NCI-H82 treated with DMSO at 0.1 percent for 48 hours (cell line): ENCODE measurements around the gene NPDC1.
"Not testable (repeated sequence)": the region's sequence is repeated elsewhere in the genome, so short reads cannot be mapped to it uniquely, and the experiment has no call there.

Experiments
- DNase-seq: peaks from one replicate; lab custom pipeline; 2025; ENCODE audit not compliant: unreplicated experiment; lab: John Stamatoyannopoulos, UW

NPDC1 gene

DNA sequence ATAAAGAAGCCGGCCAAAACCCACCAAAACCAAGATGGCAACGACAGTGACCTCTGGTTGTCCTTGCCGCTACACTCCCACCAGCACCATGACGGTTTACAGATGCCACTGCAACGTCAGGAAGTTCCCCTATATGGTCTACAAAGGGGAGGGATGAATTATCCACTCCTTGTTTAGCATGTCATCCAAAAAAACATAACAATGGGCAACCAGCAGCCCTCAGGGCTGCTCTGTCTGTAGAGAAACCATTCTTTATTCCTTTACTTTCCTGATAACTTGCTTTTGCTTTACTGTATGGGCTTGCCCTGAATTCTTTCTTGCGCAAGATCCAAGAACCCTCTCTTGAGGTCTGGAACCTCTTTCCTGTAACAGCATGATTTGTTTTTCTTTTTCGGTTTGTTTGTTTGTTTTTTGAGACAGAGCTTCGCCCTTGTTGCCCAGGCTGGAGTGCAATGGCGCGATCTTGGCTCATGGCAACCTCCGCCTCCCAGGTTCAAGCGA, 29.3 kb upstream of the NPDC1 start:
- no peak for DNase-seq

DNA sequence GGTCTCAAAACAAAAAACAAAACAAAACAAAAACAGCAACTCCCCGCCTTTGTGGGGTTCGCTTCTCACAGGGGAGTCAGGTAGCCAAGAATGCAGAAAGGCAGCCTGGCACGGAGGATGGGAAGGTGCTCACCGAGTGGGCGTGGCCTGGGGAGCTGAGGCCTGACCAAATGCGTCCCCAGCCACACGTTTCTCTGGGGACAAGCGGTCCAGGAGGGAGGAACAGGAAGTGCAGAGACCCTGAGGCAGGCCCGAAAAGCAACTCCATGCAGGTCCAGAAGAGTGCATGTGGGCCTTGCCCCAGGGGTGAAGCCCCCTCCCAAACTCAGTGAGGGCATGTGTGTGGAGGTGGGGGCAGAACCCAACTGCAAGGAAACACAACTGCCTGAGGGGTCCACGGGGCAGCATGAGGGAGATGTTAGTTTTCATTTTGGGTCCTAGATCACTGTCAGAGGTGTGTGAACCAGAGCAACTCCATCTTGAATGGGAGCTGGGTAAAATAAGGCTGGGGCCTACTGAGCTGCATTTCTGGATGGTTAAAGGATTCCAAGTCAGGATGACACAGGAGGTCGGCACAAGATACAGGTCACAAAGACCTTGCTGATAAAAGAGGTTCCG, 28.8 kb upstream of the NPDC1 start:
- no peak for DNase-seq

DNA sequence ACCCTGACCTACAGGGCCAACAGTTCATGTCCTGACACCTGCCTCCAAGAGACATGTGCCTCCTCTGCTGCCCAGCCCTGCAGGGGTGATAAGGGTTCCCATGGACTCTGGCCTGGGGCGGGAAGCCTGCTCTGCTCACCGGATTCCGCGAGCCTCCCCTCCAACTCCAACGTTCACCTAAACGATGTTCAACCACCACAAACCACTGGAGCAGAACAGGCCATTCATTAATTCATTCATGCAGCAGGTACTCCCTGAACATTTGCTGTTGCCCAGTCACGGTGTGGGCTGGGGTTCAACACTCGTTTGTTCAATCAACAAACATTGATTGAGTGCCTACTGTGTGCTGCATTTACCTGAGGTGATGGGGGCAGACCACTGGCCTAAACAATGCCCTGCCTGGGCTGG, 28.0 kb upstream of the NPDC1 start:
- no peak for DNase-seq

DNA sequence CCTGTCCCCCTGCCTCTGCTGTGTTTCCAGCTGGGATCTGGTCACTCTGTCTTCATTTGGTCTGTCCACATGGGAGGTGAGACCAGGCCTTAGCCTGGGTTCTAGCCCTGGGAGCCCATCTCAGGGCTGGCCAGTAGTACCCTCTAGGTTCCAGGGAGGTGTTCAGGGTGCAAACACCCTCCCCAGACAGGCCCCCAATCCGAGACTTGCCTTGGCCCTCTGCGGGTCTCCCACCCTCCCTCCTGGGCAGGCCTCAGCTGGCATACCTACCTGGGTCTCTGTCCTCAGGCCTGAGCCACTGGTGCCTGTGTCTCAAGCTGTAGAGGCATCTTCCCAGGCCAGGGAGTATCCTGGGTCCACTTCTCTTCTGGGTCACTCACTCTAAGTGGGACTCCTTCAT, 25.3 kb upstream of the NPDC1 start:
- DNase-seq = no peak

DNA sequence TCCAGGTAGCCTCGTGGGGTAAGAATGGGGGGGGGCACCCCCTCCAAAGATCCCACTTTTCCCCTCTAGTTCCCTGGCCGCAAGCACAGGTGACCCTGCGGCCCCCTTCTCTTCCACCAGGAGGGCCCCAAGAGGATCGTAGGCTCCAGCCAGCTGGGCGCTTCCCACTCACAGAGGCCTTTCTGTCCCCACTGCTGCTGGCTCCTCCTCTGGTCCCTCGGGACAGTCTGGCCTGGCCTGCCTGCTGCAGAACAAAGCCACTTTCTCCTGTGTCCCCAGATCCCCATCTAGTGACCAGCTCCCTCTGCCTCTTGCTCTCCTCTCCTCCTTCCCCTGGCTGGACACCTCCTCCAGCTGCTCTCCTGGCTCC, 24.9 kb upstream of the NPDC1 start:
- no peak for DNase-seq

DNA sequence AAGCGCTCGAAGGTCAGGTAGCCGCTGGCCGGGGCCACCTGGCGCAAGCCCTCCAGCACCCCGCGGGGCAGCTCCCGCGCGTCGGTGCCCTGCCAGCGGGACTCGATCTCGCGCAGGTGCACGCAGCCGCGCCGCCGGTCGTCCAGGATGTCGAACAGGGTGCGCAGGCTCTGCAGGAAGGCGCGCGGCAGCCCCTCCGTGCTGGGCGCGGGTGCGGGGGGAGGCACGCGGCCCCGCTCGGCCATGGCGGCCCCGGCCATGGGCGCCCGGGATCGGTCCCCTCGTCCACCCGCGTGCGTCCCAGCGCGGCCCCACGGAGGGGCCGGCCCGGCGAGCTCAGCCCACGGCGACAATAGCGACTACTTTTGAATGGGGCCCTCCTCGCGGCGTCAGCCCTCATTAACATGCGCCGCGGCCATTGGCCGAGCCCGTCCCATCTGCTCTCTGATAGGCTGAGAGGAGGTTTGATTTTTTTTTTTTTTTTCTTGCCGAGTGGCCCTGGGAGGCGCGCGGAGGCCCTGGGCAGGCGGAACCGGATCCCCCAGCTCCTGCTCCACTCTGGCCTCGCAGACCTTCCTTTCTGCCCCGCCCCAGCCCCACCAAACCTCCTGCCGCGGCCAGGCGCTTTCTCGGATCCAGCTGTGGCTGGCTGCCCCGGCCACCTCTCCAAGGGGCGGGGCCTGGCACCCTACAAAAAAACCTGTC, 24.4 kb upstream of the NPDC1 start, which contains the start of gene SAPCD2:
Gene SAPCD2, minus strand, starts transcription at position 357 of the 705 bp plus-strand sequence. Its CDS starts 97 bp downstream, at position 260.
- peak; percentile 74 for DNase-seq

DNA sequence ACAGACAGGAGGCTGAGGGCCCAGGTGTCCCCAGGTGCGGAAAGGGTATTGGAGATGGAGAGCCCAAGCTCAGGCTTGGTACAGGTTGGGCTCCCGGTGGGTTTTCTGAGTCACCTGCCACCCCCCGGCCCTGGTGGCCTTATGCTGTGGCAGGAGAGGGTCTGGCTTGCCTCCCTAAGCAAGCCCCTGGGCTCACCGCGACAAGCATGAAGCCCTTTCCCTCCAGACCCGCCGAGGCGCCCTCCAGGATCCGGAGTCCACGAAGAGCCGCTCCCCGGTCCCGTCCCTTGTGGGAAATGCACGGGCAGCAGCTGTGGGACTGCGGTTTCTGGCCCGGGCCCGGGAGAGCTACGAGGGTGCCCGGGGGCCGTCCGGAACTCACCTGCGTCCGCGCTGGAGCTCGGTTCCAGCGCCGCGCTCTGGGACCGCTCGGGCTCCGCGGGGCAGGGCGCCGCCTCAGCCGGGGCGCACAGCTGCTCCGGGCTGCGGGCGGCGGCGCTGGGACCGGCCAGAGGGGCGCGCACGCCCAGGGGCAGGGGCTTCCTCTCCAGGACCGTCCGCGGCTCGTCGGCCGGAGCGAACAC, 23.6 kb upstream of the NPDC1 start:
- no peak for DNase-seq

DNA sequence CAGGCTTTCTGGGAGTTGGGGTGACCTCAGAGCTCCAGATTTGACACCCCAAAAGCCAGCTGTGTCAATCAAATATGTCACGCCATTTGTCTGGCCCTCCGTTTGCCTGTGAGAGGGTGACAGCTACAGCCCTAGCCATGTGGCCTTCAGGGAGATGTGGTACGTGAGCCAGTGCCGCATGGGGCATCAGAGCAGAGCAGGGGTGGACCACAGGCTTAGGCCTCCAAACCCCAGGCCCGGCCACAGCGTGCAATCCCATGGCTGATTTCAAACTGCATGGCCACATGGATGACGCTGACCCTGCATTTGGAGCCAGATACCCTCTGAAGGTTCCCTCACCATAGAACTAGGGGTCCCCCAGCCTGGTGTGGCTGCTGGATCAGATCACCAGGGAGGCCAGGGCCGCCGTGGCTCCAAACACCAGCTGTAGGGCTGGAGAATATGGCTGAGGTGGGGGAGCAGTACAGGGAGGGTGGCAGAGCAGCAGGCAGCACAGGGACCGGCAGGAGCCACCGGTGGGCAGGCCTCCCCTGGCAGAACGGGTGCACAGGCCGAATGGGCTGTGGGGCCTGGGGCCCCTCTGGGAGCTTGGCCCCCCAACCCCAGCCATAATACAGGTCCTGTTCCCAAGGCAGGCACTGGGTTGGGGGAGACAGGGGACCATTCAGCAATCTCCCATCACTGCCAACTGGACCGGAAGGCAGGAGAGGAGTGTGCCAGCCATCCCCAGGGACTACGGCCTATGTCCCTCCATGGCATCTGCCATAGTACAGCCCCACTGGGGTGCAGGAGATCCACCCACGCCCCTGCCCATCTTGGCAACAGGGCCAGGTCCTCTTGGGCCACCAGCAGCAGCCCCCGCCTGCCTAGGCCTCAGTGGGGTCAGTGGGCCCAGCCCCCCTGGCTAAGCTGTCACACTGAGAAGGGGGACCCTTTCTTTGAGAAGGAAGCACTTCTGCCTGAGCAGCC, 22.8 kb upstream of the NPDC1 start:
- DNase-seq = no peak

DNA sequence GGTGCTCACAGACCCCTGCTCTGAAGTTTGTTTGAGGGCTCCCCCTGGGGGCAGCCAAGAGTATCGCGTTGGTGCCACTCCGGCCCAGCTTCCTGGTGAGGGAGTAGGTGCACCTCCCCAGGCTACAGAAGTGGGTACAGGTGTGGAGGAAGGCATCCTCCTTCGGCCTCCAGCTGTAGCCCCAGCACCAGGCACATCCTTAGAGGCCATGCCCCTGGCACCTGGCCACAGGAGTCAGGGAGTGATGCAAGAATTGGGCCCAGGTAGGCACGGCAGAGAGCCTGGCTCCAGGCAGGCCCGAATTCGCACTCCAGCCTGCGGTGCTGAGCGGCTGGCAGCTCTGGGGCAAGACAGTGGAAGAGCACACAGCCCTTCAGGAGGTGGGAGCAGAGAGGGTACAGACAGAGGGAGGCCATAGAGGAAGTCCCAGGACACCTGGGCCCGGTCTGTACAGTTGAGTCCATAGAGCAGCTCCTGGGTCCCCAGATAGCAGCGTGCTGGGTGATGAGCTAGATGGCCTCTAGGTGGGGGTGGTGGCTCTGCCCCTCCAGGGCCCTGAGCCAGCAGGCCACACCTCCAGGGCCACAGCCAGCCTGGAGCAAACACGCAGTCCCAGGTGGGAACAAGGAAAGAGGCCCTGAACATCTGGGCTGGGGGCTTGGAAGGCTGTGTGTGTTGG, 22.0 kb upstream of the NPDC1 start:
- DNase-seq = peak; percentile 53

DNA sequence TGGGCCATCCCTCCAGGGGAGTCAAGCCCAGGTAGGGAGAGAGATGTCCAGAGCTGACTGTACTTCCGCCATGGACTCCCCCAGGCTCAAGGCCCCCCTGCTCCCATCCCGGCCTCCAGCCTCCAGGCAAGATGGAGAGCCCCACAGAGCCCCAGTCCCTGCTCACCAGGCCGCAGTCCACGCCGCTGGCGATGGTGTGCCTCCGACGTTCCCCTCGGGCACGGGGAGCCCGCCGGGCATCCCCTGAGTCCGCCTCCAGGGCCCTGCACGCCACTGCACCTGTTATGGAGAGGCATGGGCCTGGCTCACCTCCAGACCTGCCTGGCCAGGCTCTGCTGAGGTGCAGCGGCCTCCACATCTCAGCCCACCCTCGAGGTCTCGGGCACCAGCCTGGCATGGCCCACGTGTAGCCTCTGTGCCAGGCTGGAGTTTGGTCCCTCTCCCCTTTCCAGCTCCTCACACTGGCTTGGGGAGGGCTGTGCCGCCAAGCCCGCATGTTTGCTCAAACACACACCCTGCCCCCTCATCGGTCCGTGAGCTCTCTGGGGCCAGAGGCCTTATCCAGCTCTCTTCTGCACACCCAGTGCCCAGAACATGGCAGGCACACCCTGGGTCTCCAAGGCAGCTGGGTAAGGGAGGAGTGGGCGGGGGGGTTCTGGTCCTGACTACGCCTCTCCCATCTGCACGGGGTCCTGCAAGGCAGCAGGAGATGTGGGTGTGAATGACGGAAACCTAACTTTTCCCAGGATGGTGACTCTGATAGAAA, 20.3 kb upstream of the NPDC1 start:
- no peak for DNase-seq

DNA sequence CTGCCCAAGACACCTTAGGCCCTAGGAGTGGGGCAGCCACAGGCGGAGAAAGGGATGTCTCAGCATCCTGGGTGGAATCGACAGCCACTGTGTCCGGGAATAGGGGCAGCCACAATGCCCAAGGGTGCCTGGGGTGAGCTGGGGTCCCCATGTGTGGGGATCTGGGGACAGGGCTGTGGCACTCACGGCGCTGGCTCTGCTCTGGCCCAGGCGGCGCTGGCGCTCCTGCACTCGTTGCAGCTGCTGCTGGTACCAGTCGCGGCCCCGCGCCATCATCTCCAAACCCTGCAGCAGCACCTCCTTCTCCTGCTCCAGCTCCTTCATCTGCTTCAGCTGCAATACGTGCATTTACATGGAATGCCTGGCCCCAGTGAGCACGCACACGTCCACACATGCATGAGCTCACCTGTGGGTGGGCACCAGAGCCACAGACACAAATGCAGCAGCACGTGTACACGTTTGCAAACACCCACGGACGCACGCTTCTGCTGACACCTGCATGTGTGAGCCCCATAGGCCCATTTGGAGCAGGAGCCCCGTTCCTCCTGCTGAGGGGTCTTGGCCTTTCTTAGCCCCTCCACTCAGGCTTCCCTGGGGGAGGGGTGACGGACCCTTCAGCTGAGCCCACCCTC, 19.5 kb upstream of the NPDC1 start:
- DNase-seq = no peak

DNA sequence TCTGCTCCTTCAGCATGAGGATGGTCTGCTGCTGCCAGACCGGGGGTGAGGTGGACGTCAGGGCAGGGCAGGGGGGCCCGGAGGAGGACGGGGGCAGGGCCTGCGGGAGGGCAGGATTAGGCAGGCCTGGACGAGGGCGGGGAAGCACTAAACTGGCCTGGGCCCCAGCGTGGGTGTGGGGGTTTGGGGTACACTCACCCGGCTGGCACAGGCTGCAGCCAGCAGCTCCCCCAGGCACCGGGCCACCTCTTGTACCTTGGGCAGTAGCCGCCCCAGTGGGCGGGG, 18.8 kb upstream of the NPDC1 start:
- no peak for DNase-seq

DNA sequence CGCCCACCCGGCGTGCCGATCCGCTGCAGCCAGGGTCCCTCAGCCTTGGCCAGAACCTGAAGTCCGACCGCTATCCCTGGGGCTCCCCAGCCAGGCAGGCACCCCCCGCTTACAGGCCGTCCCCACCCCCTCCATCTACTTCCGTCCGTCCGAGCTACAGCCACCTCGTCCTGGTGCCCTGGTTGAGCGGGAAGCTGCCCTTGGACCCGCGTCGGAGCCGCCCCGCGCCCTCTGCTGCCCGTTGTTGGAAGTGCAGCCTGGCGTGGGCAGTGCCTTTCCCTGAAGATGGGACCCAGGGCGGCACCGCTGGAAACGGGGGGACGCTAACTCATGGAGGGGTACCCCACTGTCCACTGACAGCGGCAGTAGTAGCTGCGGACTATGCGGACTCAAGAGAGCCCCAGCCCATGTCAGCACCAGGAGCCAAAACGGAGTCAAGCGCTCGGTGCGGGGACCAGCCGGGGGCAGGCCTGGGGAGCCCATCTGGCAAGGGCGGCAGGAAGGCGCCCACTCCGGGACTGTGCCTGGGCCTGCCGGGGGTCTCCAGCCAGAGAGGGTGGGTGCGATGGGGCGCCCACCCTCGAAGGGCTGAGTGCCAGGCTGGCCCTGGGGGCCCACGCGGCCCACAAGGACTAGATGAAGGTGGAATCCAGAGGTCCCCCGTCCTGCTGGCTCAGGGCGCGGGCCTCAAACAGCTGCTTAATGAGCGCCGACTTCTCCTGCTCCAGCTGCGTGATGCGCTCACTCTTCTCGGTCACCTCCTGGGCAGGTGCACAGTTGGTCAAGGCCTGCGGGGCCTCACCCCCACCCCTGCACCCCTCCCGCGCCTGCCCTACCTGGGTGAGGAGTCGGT, 18.3 kb upstream of the NPDC1 start:
- DNase-seq = no peak

DNA sequence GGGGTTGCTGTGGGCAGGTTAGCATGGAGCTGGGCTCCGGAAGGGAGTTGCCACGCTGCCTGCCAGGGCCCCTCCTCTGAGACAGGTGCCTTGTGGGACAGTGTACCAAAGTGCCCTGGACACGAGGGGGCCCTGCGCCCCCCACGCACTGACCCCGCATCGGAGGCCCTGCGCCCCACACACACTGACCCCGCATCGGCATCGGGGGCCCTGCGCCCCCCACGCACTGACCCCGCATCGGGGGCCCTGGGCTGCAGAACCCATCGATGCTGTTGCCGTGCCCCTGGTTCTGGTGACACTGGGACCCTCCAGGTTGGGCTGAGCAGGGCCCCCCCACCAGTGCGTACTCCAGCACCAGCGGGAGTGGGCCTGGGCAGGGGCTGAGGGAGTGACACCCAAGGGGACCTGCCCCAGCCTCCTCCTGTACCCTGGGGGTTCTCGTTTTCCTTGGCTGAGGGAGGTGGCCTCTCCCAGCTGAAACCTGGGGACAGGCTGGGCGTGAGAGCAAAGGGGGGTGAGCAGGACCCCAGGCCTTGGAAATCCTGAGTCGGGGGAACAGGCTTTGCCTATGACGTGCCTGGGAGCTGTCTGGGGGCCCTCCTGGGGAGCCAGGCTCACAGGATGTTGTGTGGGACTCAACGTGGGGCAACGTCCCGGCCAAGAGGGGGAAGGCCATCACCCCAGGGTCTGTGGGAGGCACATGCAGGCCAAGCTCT, 17.5 kb upstream of the NPDC1 start:
- DNase-seq = no peak

DNA sequence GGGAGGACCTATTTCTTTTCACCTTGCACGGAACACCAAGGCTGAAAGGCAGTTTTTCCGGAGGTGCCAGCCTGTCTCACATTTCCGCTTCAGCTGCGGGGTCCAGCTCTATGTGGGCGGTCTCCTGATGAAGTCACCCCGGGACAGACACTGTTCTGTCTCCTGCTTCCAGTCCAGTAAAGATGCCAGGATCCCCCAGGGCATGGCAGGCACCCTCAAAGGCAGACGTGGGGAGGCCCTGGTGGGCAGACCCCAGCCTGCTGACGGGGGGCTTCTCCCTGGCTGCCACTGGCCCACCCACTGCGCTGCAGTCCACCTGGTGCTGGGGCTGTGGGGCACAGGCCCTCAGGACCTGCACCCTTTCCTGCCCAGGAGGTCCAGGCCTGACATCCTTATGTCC, 16.8 kb upstream of the NPDC1 start:
- DNase-seq = not testable (repeated sequence)

DNA sequence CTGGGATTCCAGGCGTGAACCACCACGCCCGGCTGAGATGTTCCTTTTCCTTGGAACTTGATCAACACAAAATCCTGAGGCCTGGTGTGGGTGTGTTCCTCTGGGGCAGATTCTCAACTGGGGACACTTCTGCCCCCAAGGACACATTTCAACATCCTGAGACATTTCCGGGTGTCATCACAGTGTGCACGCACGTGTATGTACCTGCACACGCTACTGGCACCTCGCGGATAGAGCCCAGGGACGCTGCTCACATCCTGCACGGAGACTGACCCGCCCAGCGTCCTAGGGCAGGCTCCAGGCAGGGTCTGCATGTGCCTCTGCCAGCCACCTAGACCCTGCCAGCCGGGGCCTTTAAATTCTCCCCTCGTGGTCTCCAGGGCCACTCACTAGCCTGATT, 16.4 kb upstream of the NPDC1 start:
- DNase-seq = no peak

DNA sequence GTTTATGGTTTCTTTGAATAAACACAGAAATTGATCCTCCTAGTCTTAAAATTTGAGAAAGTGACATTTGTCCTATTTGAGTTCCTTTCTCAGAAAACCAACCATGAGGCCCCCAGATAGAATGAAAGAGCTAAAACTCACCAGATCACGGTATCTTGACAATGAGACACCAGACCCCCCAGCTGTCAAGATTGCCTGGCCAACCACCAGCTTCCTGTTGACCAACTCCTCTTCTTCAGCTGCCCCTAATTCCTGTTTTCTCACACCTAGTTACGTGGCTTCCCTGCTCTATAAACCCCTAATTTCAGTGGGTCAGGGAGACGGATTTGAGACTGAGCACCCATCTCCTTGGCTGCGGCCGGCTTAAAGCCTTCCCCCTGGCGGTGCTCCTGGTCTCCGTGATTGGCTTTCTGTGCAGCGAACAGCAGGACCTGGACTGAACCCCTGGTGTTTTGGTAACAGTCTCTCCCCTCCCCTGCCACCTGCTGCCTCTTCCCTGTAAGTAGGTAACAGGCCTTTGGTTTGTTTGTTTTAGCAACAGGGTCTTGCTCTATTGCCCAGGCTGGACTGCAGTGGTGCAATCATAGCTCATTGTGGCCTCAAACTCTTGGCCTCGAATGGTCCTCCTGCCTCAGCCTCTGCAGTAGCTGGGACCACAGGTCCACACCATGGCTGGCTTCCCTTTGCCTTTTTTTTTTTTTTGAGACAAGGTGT, 12.7 kb upstream of the NPDC1 start:
- DNase-seq = peak; percentile 75
